Measurements from ENCODE around the gene LRRC17.
A peak's percentile ranks its signal among the peaks of the same experiment; 100 is the strongest.

The LRRC17 gene

DNA sequence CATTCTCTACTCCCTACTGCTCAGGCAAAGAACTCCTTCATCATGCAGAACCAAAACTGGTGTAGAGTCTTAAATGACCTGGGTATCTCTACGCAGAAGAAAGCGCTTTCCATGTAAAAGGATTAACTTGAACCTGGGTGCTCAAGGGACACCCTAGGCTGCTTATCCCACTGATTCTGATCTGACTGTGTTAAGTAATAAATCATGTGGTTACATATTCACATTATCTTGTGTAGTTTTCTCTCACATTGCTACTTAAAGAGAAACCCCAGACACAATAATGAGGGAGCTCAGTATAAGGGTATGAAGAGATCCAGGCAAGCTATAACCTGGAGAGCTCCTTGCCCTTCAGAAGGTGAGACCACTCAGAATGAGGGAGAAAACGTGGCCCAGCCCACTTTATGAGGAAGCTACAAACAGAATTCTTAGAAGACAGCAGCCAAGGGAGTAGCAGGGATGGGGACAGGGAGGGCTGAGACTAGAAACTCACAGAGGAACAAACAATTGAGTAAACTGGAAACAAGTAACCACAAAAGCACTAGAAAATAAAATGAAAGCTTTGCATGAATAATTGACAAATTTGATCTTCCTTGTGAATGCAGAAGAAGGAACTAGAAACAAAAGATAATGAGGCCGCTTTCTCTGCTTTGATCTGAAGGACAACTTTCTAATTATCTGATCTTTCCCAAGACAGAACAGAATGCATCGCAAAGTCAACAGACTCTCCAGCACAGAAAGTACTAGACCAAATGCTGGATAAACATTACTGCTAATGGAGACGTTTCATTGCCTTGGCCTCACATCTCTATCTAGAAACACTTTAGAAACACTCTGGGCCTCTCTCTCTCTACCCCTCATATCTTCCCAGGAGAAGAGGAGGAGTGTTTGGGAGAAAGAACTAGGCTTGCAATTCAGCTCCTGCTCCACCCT, 76.1 kb downstream of the LRRC17 start:
- no peak for DNase-seq (ENCODE audit: low spot score)

- DNase-seq (ENCODE audit: low spot score) = no peak
Observed at GRCh38 chr7:102990642-102991041, 77.8 kb downstream of the LRRC17 start.

DNA sequence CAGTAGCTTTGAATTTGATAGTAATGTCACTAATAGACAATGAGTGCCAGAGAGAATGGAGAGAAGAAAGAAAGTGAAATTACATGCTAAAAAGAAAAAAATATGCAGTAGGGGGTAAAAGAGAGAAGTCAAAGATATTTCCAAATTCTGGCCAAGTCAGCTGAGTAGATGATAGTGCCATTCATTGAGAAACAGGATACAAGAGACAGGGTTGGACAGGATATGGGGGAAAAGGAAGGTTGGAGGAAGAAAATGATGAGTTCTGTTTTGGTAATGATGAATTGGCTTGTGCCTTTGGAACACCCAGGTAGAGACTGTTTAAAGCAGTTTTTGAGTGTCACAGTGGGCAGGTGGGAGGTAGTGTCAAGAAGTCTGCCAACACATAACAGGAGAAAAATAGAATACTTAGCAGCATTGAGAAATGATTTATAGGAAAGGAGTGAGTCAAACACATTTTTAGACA, 78.3 kb downstream of the LRRC17 start:
- DNase-seq (ENCODE audit: low spot score) = no peak

- DNase-seq (ENCODE audit: low spot score) = peak; percentile 35
Observed at GRCh38 chr7:102991540-102992214, 78.9 kb downstream of the LRRC17 start.

DNA sequence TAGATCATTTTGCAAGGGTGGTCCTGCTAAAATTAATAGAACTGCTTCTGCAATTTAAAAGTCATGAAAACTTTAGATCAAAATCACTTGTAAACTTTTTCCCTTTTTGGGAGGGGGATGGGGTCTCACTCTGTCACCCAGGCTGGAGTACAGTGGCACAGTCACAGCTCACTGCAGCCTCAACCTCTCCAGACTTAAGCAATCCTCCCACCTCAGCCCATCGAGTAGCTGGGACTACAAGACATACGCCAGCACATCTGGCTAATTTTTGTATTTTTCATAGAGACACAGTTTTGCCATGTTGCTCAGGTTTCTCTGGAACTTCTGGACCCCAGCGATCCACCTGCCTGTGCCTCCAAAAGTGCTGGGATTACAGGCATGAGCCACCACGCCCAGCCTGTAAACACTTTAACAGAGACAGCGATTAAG, 79.7 kb downstream of the LRRC17 start:
- DNase-seq (ENCODE audit: low spot score) = no peak

GRCh38 chr7:102992938-102993717, 80.3 kb downstream of the LRRC17 start:
- peak; percentile 12 for DNase-seq (ENCODE audit: low spot score)

- no peak for DNase-seq (ENCODE audit: low spot score)
Observed at GRCh38 chr7:102993718-102994029, 80.9 kb downstream of the LRRC17 start.

GRCh38 chr7:102994567-102994966, 81.8 kb downstream of the LRRC17 start:
- DNase-seq (ENCODE audit: low spot score) = no peak
